Colonic mucosa (tissue), 4 donors: ENCODE data around the gene RICTOR. TPM values are rescaled to one million over a fixed set of nuclear protein-coding genes. Genes with fewer than 3 reads are reported as not detected.

Experiments used
- DNase-seq: peaks from one replicate; pipeline ENCODE4 v3.0.0-alpha.2; 2020
- H3K27ac ChIP-seq: fragments of 200-600 bp; one replicate; pipeline ENCODE4 v1.8.0; 2021
- H3K27me3 ChIP-seq: fragments of 200-600 bp; one replicate; pipeline ENCODE4 v1.8.0; 2021
- H3K36me3 ChIP-seq: fragments of 200-600 bp; one replicate; pipeline ENCODE4 v1.8.0; 2021
- H3K4me1 ChIP-seq: fragments of 200-600 bp; one replicate; pipeline ENCODE4 v1.8.0; 2021; ENCODE audit warnings: mild to moderate bottlenecking
- H3K4me3 ChIP-seq: fragments of 200-600 bp; one replicate; pipeline ENCODE4 v1.8.0; 2021
- H3K9ac ChIP-seq, 2 donors: one replicate each; pipeline ENCODE4 v1.7.0; 2013; ENCODE audit warnings: control low read depth in 2 of 2, low read depth in 2 of 2, low read length in 2 of 2
- H3K9me3 ChIP-seq: fragments of 200-600 bp; one replicate; pipeline ENCODE4 v1.8.0; 2021
- intact Hi-C: fragments of 100-400 bp; cut with DNase I; formaldehyde crosslinking; loops from one replicate; pipeline ENCODE4 v1.14.1; 2022
- total RNA-seq, 2 donors: library from RNA; stranded (reverse); fragmentation: NEBNext Ultra II Directional in 1 of 2; extraction: Animal tissue kit (Norgen Biotek cat#: 25700) in 1 of 2; gene quantifications; one replicate each; pipeline ENCODE4 v1.2.1, GENCODE V29; 2021
- TF ChIP-seq, protein P1 (sequence below): fragments of 200-600 bp; IDR thresholded peaks from one replicate; pipeline ENCODE4 v1.8.0; 2022; ENCODE audit warnings: antibody characterized with exemption, mild to moderate bottlenecking
- donor health status: healthy.
- donor health status: DM: no; HTN: no; CAD: no.
- donor health status: DM: no; HTN: no; CAD: no.

Gene RICTOR
- total RNA-seq, 2 donors from 2014 or later: 15.1 to 32.9 TPM

DNA sequence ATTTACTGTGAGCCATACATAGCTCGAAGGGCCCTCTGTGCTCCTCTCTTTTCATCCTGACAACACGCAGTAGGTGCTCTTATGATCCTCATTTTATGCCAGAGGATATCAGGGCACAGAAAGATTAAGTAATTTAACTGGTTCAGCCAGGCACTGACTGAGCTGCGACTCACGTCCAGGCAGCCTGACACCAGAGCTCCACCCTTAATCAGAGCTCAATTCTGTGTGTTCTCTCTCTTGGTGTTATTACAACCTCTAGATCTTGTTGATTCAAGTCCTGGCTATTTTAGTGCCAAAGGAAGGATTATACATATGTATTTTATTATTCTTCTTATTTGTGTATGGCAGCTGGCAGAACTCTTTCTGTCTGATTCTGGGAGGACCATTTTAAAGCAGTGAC is 168.7 kb downstream of the RICTOR start:
- TF ChIP-seq, protein P1, sequence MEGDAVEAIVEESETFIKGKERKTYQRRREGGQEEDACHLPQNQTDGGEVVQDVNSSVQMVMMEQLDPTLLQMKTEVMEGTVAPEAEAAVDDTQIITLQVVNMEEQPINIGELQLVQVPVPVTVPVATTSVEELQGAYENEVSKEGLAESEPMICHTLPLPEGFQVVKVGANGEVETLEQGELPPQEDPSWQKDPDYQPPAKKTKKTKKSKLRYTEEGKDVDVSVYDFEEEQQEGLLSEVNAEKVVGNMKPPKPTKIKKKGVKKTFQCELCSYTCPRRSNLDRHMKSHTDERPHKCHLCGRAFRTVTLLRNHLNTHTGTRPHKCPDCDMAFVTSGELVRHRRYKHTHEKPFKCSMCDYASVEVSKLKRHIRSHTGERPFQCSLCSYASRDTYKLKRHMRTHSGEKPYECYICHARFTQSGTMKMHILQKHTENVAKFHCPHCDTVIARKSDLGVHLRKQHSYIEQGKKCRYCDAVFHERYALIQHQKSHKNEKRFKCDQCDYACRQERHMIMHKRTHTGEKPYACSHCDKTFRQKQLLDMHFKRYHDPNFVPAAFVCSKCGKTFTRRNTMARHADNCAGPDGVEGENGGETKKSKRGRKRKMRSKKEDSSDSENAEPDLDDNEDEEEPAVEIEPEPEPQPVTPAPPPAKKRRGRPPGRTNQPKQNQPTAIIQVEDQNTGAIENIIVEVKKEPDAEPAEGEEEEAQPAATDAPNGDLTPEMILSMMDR: no peak
- no peak overlapping the region for H3K27ac ChIP-seq
- H3K9ac ChIP-seq: no peak overlapping the region
- no peak for DNase-seq
- no peaks in the 10 kb centered on the region for H3K9me3 ChIP-seq
- no peak overlapping the region for H3K4me3 ChIP-seq
- no peaks in the 10 kb centered on the region for H3K27me3 ChIP-seq
- no peaks in the 10 kb centered on the region for H3K36me3 ChIP-seq
- H3K4me1 ChIP-seq: no peaks in the 10 kb centered on the region
- intact Hi-C loops: no loop called here

DNA sequence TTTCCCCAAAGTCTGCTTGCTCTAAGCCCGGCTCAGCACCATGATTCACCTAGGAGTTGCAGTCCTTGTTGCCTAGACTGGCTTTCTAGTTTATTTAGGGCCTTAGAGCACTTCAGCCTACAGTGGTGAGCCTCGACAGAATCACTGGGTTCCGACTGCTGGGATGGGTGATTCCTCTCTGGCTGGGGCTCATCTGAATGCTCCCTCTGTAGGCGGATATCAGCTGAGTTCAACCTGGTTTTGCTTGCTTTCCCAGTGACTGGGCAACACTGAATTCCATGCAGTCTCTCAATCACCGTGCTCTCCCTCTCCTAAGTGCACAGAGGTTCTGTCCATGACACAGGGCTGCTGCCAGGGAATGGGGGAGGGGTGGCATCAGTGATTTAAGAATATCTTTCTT is 174.3 kb downstream of the RICTOR start:
- Histone ChIP-seq H3K27ac (no peak overlapping the region), H3K36me3 (no peaks in the 10 kb centered on the region), H3K4me1 (no peaks in the 10 kb centered on the region), H3K9ac (no peak overlapping the region), H3K9me3 (no peaks in the 10 kb centered on the region), H3K27me3 (no peaks in the 10 kb centered on the region), H3K4me3 (no peak overlapping the region)
- intact Hi-C loops: no loop called here
- TF ChIP-seq, protein P1: no peak
- no peak for DNase-seq

DNA sequence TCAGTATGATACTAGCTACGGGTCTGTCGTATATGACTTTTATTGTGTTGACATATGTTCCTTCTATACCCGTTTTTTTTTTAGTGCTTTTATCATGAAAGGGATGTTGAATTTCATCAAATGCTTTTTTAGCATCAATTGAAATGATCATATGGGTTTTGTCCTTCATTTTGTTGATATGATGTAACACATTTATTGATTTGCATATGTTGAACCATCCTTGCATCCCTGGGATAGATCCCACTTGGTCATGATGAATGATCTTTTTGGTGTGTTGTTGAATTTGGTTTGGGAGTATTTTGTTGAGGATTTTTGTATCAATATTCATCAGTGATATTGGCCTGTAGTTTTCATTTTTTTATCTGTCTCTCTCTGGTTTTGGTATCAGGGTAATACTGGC is 177.4 kb downstream of the RICTOR start:
- Histone ChIP-seq H3K36me3 (no peaks in the 10 kb centered on the region), H3K4me1 (no peaks in the 10 kb centered on the region), H3K9me3 (no peaks in the 10 kb centered on the region), H3K27me3 (no peaks in the 10 kb centered on the region), H3K27ac (no peak overlapping the region), H3K4me3 (no peak overlapping the region), H3K9ac (no peak overlapping the region)
- no peak for DNase-seq
- intact Hi-C loops: no loop called here
- TF ChIP-seq, protein P1: no peak

DNA sequence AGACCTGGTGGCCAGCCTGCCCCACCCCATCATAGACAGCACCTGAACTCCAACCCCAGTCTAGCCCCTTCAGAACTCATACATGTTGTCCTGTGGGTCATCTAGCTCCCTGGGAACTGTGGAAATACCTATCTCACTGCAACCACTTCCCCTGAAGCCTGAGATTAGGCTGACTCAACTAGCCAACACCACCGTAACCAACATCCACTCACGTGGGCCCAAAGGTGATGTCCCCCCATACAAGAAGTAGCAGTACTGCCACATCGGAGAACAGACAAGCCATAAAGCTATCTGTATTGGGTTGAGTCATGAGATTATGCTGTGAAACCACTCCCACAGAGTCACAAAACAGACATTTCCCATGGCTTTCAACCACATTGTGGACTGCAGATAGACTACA is 181.8 kb downstream of the RICTOR start:
- Histone ChIP-seq H3K9ac (no peak overlapping the region), H3K27me3 (no peaks in the 10 kb centered on the region), H3K4me1 (no peaks in the 10 kb centered on the region), H3K4me3 (no peak overlapping the region), H3K9me3 (no peaks in the 10 kb centered on the region), H3K27ac (no peak overlapping the region), H3K36me3 (no peaks in the 10 kb centered on the region)
- intact Hi-C loops: no loop called here
- TF ChIP-seq, protein P1: no peak
- DNase-seq: no peak

DNA sequence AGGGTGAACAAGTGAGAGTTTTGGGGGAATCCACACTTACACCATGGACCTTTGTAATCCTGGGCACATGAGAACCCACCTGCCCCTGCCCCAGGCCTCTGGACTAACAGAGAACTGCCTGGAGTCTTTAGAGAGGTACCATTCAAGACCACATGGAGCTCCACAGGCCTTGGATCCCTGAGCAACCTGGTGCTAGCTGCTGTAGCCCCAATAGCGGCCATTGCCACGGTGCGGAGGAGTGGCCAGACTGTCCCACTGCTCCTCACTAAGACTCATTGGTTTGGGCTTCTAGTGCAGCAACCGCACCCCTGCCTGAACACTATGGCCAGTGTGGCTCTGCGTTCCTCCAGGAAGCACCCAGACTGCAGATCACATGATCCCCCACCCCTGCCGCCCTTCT is 182.6 kb downstream of the RICTOR start:
- TF ChIP-seq, protein P1: no peak
- no peaks in the 10 kb centered on the region for H3K9me3 ChIP-seq
- intact Hi-C loops: no loop called here
- no peak for DNase-seq
- H3K27me3 ChIP-seq: no peaks in the 10 kb centered on the region
- H3K36me3 ChIP-seq: no peaks in the 10 kb centered on the region
- no peak overlapping the region for H3K4me3 ChIP-seq
- H3K4me1 ChIP-seq: no peaks in the 10 kb centered on the region
- no peak overlapping the region for H3K9ac ChIP-seq
- H3K27ac ChIP-seq: no peak overlapping the region

DNA sequence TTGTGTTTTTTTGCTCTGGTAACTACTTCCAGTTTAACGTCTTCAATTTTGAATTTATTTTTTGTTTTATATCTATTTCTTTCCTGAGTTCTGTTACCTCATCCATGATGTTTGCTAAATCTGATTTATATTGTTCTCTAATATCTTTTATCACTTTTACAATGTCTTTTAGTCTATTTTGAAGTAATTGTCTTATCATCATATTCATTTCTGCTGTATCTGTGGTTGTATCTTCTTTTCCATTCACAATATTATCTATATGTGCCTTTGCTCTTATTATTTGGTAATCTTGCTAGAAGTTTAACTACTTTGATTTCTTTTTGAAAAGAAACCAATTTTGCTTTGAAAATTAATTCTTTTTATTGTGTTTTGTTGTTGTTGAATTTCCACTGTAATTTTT is 184.8 kb downstream of the RICTOR start:
- Histone ChIP-seq H3K27ac (no peak overlapping the region), H3K9ac (no peak overlapping the region), H3K4me3 (no peak overlapping the region), H3K9me3 (no peaks in the 10 kb centered on the region), H3K27me3 (no peaks in the 10 kb centered on the region), H3K4me1 (no peaks in the 10 kb centered on the region), H3K36me3 (no peaks in the 10 kb centered on the region)
- intact Hi-C loops: no loop called here
- no peak for DNase-seq
- TF ChIP-seq, protein P1: no peak
